Measurements from ENCODE around the gene PLAU.

DNA sequence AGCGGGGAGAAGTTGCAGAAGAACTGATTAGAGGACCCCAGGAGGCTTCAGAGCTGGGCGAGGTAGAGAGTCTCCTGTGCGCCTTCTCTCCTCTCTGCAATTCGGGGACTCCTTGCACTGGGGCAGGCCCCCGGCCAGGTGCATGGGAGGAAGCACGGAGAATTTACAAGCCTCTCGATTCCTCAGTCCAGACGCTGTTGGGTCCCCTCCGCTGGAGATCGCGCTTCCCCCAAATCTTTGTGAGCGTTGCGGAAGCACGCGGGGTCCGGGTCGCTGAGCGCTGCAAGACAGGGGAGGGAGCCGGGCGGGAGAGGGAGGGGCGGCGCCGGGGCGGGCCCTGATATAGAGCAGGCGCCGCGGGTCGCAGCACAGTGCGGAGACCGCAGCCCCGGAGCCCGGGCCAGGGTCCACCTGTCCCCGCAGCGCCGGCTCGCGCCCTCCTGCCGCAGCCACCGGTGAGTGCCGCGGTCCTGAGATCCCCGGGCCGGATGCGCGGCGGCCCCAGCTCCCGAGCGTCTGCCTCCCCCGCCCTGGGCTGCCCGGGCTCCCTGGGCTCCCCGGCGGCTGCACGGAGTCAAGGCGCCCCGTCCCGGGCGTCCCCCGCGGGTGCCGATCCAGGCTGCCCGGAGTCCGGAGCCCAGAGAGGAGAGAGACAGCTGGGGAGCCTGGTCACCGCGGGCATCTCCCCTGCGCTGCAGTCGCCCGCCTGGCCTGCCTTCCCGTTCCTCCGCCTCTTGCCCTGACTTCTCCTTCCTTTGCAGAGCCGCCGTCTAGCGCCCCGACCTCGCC is at the start of gene PLAU:
- TF ChIP-seq POLR2A (IDR thresholded peaks at IDR 0.05) (peak in 2 of 4 donors; percentile 49 to 76), EP300 (IDR thresholded peaks at IDR 0.05) (no peak)
- TF ChIP-seq, protein P1, sequence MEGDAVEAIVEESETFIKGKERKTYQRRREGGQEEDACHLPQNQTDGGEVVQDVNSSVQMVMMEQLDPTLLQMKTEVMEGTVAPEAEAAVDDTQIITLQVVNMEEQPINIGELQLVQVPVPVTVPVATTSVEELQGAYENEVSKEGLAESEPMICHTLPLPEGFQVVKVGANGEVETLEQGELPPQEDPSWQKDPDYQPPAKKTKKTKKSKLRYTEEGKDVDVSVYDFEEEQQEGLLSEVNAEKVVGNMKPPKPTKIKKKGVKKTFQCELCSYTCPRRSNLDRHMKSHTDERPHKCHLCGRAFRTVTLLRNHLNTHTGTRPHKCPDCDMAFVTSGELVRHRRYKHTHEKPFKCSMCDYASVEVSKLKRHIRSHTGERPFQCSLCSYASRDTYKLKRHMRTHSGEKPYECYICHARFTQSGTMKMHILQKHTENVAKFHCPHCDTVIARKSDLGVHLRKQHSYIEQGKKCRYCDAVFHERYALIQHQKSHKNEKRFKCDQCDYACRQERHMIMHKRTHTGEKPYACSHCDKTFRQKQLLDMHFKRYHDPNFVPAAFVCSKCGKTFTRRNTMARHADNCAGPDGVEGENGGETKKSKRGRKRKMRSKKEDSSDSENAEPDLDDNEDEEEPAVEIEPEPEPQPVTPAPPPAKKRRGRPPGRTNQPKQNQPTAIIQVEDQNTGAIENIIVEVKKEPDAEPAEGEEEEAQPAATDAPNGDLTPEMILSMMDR (IDR thresholded peaks at IDR 0.05), result no peak

Measured in upper lobe of left lung (tissue), 4 donors.